OCI-LY1 (cell line): ENCODE data around the gene SLC37A1.

Source experiments
- H2AFZ ChIP-seq: fragments of 200-600 bp; sonication (generic), shearing (Covaris generic); 2 replicates; pipeline ENCODE4 v1.6.0; 2014; ENCODE audit warnings: antibody characterized with exemption, mild to moderate bottlenecking, low read length
- H3F3A ChIP-seq: fragments of 200-600 bp; sonication (generic), shearing (Covaris generic); 2 replicates; pipeline ENCODE4 v1.6.0; 2014; ENCODE audit warnings: mild to moderate bottlenecking, antibody characterized with exemption, low read length, moderate library complexity; ENCODE audit not compliant: insufficient read depth
- H3K27ac ChIP-seq: fragments of 200-600 bp; sonication (generic); 2 replicates; pipeline ENCODE4 v1.5.1; 2014; ENCODE audit warnings: low read length, mixed run types, mild to moderate bottlenecking, low read depth; ENCODE audit not compliant: poor library complexity, severe bottlenecking
- H3K27me3 ChIP-seq: fragments of 200-600 bp; sonication (generic); 2 replicates; pipeline ENCODE4 v1.6.0; 2014; ENCODE audit warnings: antibody characterized with exemption, mild to moderate bottlenecking, low read length, moderate library complexity; ENCODE audit not compliant: insufficient read depth
- H3K36me3 ChIP-seq: fragments of 200-600 bp; sonication (generic); 2 replicates; pipeline ENCODE4 v1.6.1; 2014; ENCODE audit warnings: mild to moderate bottlenecking, antibody characterized with exemption, low read length, moderate library complexity, mixed read lengths; ENCODE audit not compliant: insufficient read depth
- H3K4me1 ChIP-seq: fragments of 200-600 bp; sonication (generic); 2 replicates; pipeline ENCODE4 v1.5.1; 2014; ENCODE audit warnings: mild to moderate bottlenecking, low read length, moderate library complexity; ENCODE audit not compliant: insufficient read depth, severe bottlenecking
- H3K4me2 ChIP-seq: fragments of 200-600 bp; sonication (generic), shearing (Covaris generic); 2 replicates; pipeline ENCODE4 v1.6.1; 2014; ENCODE audit warnings: low read length
- H3K4me3 ChIP-seq: fragments of 200-600 bp; sonication (generic); 2 replicates; pipeline ENCODE4 v1.5.1; 2014; ENCODE audit warnings: low read length, low read depth, mild to moderate bottlenecking, mixed read lengths; ENCODE audit not compliant: poor library complexity, severe bottlenecking
- H3K79me2 ChIP-seq: fragments of 200-600 bp; shearing (Covaris generic); 2 replicates; pipeline ENCODE4 v1.6.1; 2016; ENCODE audit warnings: mixed run types, low read length, mixed read lengths; ENCODE audit not compliant: insufficient read depth
- H3K9ac ChIP-seq: fragments of 200-600 bp; sonication (generic), shearing (Covaris generic); 2 replicates; pipeline ENCODE4 v1.6.1; 2014; ENCODE audit warnings: mild to moderate bottlenecking, low read length, mixed read lengths
- H3K9me2 ChIP-seq: fragments of 200-600 bp; sonication (generic), shearing (Covaris generic); 2 replicates; pipeline ENCODE4 v1.6.1; 2014; ENCODE audit warnings: low read depth, mild to moderate bottlenecking, low read length, mixed read lengths
- H3K9me3 ChIP-seq: fragments of 200-600 bp; shearing (Covaris generic); 2 replicates; pipeline ENCODE4 v1.6.1; 2014; ENCODE audit warnings: low read length, mixed read lengths
- H4K20me1 ChIP-seq: fragments of 200-600 bp; sonication (generic), shearing (Covaris generic); 2 replicates; pipeline ENCODE4 v1.6.0; 2016; ENCODE audit warnings: mild to moderate bottlenecking, low read length; ENCODE audit not compliant: insufficient read depth
- EZH2 ChIP-seq: fragments of 200-600 bp; sonication (generic), shearing (Covaris generic); IDR thresholded peaks from 2 replicates; pipeline ENCODE4 v1.8.0; 2017; ENCODE audit warnings: borderline replicate concordance, mixed run types, mild to moderate bottlenecking, antibody characterized with exemption, low read length, moderate library complexity, mixed read lengths
- TF ChIP-seq, protein P1 (sequence below): fragments of 200-600 bp; sonication (generic), shearing (Covaris generic); IDR thresholded peaks from 2 replicates; pipeline ENCODE4 v1.5.1; 2017; ENCODE audit warnings: mild to moderate bottlenecking, antibody characterized with exemption, low read length, moderate library complexity, mixed read lengths

Gene SLC37A1

DNA sequence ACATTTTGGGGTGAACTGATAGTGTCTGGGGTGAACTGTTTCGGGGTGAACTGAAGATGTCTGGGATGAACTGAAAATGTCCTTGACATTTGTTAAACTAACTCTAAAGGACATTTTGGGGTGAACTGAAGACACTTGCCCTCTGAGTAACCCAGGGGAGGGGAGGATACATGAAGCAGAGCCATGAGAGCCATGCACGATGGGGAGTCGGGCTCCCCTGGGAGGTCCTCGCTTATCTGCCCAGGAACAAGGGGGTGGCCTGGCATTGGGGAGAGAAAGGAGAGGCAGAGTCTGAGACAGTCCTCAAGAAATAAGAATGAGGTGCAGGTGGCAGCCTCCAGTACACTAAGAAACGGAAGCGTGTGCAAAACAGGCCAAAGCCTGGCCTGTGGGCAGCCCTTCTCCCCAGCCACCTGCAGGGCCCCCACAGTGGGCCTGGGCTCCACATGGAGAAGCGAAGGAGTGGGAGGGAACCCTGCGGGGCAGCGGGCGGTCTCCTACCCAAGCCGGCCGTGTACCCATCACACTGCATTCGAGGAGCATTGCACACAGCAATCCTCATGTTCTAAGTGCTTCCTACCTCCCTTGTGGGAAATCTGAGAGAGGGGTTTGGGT lies 41.8 kb upstream of the SLC37A1 start:
- H3K4me2 ChIP-seq, result no peak overlapping the region; the same call in 1 of the 2 replicates
- H3K4me1 ChIP-seq, result peaks cover 23% of the 10 kb centered on the region
- H3K4me3 ChIP-seq, result no peak overlapping the region
- no peaks in the 10 kb centered on the region for H4K20me1 ChIP-seq
- H3F3A ChIP-seq, result no peaks in the 10 kb centered on the region
- no peak overlapping the region for H2AFZ ChIP-seq
- no peaks in the 10 kb centered on the region for H3K36me3 ChIP-seq
- no peaks in the 10 kb centered on the region; the same call in 1 of the 2 replicates for H3K27me3 ChIP-seq
- H3K9me3 ChIP-seq, result no peaks in the 10 kb centered on the region
- H3K27ac ChIP-seq, result no peak overlapping the region
- no peaks in the 10 kb centered on the region for H3K9me2 ChIP-seq
- no peaks in the 10 kb centered on the region for H3K79me2 ChIP-seq
- H3K9ac ChIP-seq, result no peak overlapping the region
- TF ChIP-seq, protein P1, sequence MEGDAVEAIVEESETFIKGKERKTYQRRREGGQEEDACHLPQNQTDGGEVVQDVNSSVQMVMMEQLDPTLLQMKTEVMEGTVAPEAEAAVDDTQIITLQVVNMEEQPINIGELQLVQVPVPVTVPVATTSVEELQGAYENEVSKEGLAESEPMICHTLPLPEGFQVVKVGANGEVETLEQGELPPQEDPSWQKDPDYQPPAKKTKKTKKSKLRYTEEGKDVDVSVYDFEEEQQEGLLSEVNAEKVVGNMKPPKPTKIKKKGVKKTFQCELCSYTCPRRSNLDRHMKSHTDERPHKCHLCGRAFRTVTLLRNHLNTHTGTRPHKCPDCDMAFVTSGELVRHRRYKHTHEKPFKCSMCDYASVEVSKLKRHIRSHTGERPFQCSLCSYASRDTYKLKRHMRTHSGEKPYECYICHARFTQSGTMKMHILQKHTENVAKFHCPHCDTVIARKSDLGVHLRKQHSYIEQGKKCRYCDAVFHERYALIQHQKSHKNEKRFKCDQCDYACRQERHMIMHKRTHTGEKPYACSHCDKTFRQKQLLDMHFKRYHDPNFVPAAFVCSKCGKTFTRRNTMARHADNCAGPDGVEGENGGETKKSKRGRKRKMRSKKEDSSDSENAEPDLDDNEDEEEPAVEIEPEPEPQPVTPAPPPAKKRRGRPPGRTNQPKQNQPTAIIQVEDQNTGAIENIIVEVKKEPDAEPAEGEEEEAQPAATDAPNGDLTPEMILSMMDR, result no peak

- Histone ChIP-seq H3F3A (no peaks in the 10 kb centered on the region), H3K9me3 (no peaks in the 10 kb centered on the region), H3K9ac (no peak overlapping the region)
Observed at GRCh38 chr21:42472521-42472920, 41.1 kb upstream of the SLC37A1 start.

DNA sequence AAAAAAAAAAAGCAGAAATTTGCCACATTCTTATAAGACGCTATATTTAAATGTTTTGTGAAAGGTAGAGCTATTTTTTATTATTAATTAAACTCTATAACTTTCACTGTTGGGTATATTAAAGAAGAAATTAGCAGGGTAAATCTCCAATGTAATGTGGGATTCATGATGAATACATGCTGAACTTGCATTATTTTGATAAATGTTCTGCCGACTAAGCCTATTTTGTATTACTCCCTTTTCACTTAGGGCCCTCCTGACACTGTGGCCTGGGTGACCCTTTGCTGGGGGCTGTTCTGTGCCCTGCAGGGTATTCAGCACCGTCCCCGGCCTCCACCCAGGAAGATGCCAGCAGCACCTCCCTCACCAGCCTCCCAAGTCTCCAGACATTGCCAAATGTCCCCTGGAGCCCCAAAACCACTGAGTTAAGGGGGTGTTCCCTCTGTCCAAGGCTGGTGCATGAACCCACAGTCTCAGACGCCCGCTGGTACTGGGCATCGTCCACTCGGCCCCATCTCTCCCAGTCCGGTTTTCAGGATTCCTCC lies 40.1 kb upstream of the SLC37A1 start:
- H3K9me3 ChIP-seq, result no peaks in the 10 kb centered on the region
- H3K36me3 ChIP-seq, result no peaks in the 10 kb centered on the region
- H3K27ac ChIP-seq, result no peak overlapping the region
- no peak overlapping the region for H2AFZ ChIP-seq
- no peak overlapping the region for H3K4me3 ChIP-seq
- H3F3A ChIP-seq, result no peaks in the 10 kb centered on the region
- H3K27me3 ChIP-seq, result no peaks in the 10 kb centered on the region; the same call in 1 of the 2 replicates
- no peaks in the 10 kb centered on the region for H3K79me2 ChIP-seq
- no peak overlapping the region for H3K4me2 ChIP-seq
- H4K20me1 ChIP-seq, result no peaks in the 10 kb centered on the region
- peaks cover 14% of the 10 kb centered on the region for H3K4me1 ChIP-seq
- no peak overlapping the region for H3K9ac ChIP-seq
- no peak for TF ChIP-seq EZH2
- TF ChIP-seq, protein P1, result no peak
- no peaks in the 10 kb centered on the region for H3K9me2 ChIP-seq

More at GRCh38 chr21:42472521-42472920, 41.1 kb upstream of the SLC37A1 start:
- Histone ChIP-seq H3K79me2 (no peaks in the 10 kb centered on the region), H3K36me3 (no peaks in the 10 kb centered on the region), H3K27ac (no peak overlapping the region), H3K4me3 (no peak overlapping the region), H2AFZ (no peak overlapping the region), H3K4me1 (peaks cover 16% of the 10 kb centered on the region), H3K27me3 (no peaks in the 10 kb centered on the region; the same call in 1 of the 2 replicates), H3K4me2 (no peak overlapping the region), H3K9me2 (no peaks in the 10 kb centered on the region), H4K20me1 (no peaks in the 10 kb centered on the region)
- no peak for TF ChIP-seq EZH2
- TF ChIP-seq, protein P1, result no peak
